Smooth muscle cell (in vitro differentiated cells): ENCODE measurements around the gene BTBD1. TPM values are rescaled to one million over a fixed set of nuclear protein-coding genes. Genes with fewer than 3 reads are reported as not detected.

Experiments
- DNase-seq: peaks from one replicate; lab custom pipeline; 2025; ENCODE audit not compliant: unreplicated experiment; lab: John Stamatoyannopoulos, UW
- H2AFZ ChIP-seq: fragments of 200-600 bp; sonication (generic); 2 replicates; pipeline ENCODE4 v1.6.0; 2016; ENCODE audit warnings: antibody characterized with exemption, low read depth, mild to moderate bottlenecking
- H3F3A ChIP-seq: fragments of 200-600 bp; sonication (generic); 2 replicates; pipeline ENCODE4 v1.6.0; 2017; ENCODE audit warnings: antibody characterized with exemption, low read depth
- H3K27ac ChIP-seq: fragments of 200-600 bp; sonication (generic); 2 replicates; pipeline ENCODE4 v1.5.1; 2016; ENCODE audit warnings: low read depth, mild to moderate bottlenecking
- H3K27me3 ChIP-seq: fragments of 200-600 bp; sonication (generic); 2 replicates; pipeline ENCODE4 v1.6.1; 2016; ENCODE audit warnings: low read depth, mild to moderate bottlenecking
- H3K36me3 ChIP-seq: fragments of 200-600 bp; sonication (generic); 2 replicates; pipeline ENCODE4 v1.5.1; 2016; ENCODE audit warnings: low read depth
- H3K4me1 ChIP-seq: fragments of 200-600 bp; sonication (generic); 2 replicates; pipeline ENCODE4 v1.5.1; 2016; ENCODE audit warnings: low read depth
- H3K4me2 ChIP-seq: fragments of 200-600 bp; sonication (generic); 2 replicates; pipeline ENCODE4 v1.6.0; 2016; ENCODE audit warnings: mild to moderate bottlenecking
- H3K4me3 ChIP-seq: fragments of 200-600 bp; sonication (generic); 2 replicates; pipeline ENCODE4 v1.5.1; 2016; ENCODE audit warnings: mild to moderate bottlenecking
- H3K79me2 ChIP-seq: fragments of 200-600 bp; sonication (generic); 2 replicates; pipeline ENCODE4 v1.6.0; 2016; ENCODE audit warnings: low read depth, mild to moderate bottlenecking
- H3K9ac ChIP-seq: fragments of 200-600 bp; sonication (generic); 2 replicates; pipeline ENCODE4 v1.6.0; 2016; ENCODE audit warnings: low read depth
- H3K9me3 ChIP-seq: fragments of 200-600 bp; sonication (generic); replicated peaks from 2 replicates; pipeline ENCODE4 v1.5.1; 2016; ENCODE audit warnings: low read depth
- H4K20me1 ChIP-seq: fragments of 200-600 bp; sonication (generic); 2 replicates; pipeline ENCODE4 v1.6.0; 2016; ENCODE audit warnings: low read depth
- WGBS: methylation state at CpG from one replicate; pipeline ENCODE4 v1.1.7; 2016; ENCODE audit warnings: low lambda C conversion rate; 5-methylcytosine and 5-hydroxymethylcytosine counted together
- polyA plus RNA-seq: library from polyadenylated mRNA; unstranded; fragments of >200 nt; fragmentation: Nextera tagmentation; extraction: Ambion mirVana; gene quantifications from 2 replicates; pipeline ENCODE4 v1.2.1, GENCODE V29; 2016
- total RNA-seq: library from RNA; depleted of rRNA; stranded (reverse); fragments of >200 nt; gene quantifications from 2 replicates; pipeline ENCODE4 v1.2.3, GENCODE V29; 2014
- TF ChIP-seq, protein P1 (sequence below): fragments of 200-600 bp; sonication (generic); IDR thresholded peaks from 2 replicates; pipeline ENCODE4 v1.5.1; 2017; ENCODE audit warnings: borderline replicate concordance, mild to moderate bottlenecking, antibody characterized with exemption; ENCODE audit not compliant: insufficient read depth, poor library complexity, severe bottlenecking

The BTBD1 gene
- total RNA-seq (75.2 and 84.2 TPM in 2 replicates), polyA plus RNA-seq (39.3 and 43.2 TPM in 2 replicates)

DNA sequence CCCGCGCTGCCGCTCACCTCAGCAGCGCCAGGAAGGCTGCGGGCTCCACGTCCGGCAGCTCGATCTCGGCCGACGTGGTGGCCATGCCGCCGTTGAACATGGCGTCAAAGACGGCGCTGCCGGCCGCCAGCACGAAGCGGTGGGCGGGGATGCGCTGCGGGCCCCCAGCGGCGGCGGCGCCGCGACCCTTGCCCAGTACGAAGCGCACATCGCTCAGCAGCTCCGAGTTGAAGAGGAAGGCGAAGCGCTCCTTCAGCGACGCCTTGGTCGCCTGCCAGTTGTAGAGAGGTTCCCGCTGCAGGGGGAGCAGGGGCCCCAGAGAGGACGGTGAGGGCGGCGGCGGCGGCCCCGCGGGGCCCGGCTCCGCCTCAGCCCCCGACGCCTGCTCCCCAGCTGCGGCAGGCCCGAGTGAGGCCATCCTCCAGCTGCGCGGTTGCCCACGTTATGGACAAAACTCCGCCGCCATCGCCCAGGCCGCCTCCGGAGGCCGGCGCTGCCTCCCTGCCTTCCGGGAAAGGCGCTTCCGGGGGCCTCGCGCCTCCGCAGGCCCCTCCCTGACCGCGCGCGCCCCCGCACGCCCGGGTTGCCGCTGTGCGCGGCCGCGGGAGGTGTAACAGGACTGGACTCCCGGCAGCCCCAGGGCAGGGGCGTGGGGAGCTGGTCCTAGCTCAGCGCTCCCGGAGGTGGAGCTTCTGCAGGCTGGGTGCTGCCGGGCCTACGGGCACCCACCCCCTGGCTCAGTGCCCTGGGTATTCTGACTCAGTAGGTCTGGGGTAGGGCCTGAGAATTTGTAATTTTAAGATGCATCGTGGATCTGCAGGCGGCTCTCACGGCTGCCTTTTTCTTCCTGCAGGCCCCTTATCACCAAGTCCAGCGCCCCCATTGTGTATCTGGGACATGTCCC, at the start of gene BTBD1:
BTBD1 (minus strand) TSS at position 519 of the 904 bp plus-strand sequence; CDS start at position 418, 101 bp downstream.
- TF ChIP-seq, protein P1, sequence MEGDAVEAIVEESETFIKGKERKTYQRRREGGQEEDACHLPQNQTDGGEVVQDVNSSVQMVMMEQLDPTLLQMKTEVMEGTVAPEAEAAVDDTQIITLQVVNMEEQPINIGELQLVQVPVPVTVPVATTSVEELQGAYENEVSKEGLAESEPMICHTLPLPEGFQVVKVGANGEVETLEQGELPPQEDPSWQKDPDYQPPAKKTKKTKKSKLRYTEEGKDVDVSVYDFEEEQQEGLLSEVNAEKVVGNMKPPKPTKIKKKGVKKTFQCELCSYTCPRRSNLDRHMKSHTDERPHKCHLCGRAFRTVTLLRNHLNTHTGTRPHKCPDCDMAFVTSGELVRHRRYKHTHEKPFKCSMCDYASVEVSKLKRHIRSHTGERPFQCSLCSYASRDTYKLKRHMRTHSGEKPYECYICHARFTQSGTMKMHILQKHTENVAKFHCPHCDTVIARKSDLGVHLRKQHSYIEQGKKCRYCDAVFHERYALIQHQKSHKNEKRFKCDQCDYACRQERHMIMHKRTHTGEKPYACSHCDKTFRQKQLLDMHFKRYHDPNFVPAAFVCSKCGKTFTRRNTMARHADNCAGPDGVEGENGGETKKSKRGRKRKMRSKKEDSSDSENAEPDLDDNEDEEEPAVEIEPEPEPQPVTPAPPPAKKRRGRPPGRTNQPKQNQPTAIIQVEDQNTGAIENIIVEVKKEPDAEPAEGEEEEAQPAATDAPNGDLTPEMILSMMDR, result no peak
- peak within 1 kb of the TSS; percentile 56 for H3K27ac ChIP-seq
- H3F3A ChIP-seq, result no peaks in the 10 kb centered on the region
- peak within 1 kb of the TSS; percentile 72 for H3K4me3 ChIP-seq
- H2AFZ ChIP-seq, result peak within 1 kb of the TSS; percentile 89
- peaks cover 43% of the 10 kb centered on the region for H4K20me1 ChIP-seq
- H3K9me3 ChIP-seq, result no peaks in the 10 kb centered on the region
- peaks cover 45% of the 10 kb centered on the region for H3K79me2 ChIP-seq
- DNase-seq, result peak; percentile 65
- peak within 1 kb of the TSS; percentile 86 for H3K9ac ChIP-seq
- no peaks in the 10 kb centered on the region for H3K36me3 ChIP-seq
- peaks cover 32% of the 10 kb centered on the region for H3K4me1 ChIP-seq
- WGBS, result 1% methylated on average over 65 of the region's 90 CpGs
- no peaks in the 10 kb centered on the region for H3K27me3 ChIP-seq
- peak within 1 kb of the TSS; percentile 99 for H3K4me2 ChIP-seq

DNA sequence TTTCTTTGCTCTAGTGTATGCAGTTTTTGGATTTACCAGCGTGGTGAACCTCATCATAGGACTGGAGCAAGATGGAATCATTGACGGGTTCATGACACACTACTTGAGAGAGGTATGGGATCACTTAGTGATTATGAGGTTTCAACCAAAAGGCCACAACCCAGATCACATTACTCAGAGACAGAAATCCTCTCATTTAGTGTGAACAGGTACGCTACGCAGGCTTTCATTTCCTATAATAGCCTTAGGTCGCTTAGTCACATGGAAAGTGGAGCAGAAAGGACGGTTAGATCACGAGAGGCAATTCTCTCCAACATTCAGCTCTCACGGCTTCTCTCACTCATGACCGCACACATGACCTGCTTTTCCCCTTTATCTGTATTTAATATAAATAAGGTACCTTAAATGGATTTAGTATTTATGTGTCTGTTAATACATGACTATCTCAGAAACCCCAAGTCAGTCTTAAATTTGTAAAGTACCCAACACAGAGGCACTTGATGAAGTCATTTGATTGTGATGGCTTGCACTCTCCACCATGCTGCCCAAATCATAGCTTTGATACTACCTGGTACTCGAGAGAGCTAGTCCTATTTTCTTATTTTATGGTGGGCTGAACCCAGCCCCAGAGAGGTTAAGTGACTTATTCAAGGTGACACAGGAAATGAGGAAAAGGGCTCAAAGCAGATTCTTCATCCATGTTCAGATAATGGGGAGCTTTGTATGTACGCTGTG, 48.9 kb upstream of the BTBD1 start:
- Histone ChIP-seq H3K27ac (no peak overlapping the region), H3K27me3 (no peaks in the 10 kb centered on the region), H3K79me2 (no peaks in the 10 kb centered on the region), H4K20me1 (no peaks in the 10 kb centered on the region), H2AFZ (no peak overlapping the region), H3K4me2 (no peak overlapping the region), H3K9me3 (no peaks in the 10 kb centered on the region), H3K4me1 (no peaks in the 10 kb centered on the region), H3K4me3 (no peak overlapping the region), H3F3A (no peaks in the 10 kb centered on the region), H3K36me3 (no peaks in the 10 kb centered on the region), H3K9ac (no peak overlapping the region)
- 89% methylated on average over 11 of the region's 11 CpGs for WGBS
- TF ChIP-seq, protein P1, result no peak
- DNase-seq, result no peak

DNA sequence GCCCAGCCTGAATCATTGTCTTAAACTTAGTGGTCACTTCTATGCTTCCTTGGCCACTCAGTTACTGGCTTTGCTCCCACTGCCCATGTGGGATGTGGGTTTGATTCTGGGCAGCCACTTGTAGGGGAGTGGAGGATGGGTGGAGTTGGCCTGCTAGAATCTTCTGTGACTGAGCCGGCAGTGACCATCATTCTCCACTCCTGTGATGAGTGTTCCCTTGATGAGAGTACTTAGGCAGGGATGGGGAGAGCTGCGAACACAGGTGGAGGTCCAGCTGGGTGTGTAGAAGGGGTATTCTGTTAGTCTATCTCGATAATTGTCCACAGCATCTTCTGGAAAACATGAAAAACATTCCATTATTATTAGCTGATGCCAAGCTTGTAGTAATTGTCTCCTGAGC, 48.4 kb upstream of the BTBD1 start:
- Histone ChIP-seq H3K27ac (no peak overlapping the region), H3K4me3 (no peak overlapping the region), H2AFZ (no peak overlapping the region), H3F3A (no peaks in the 10 kb centered on the region), H3K4me1 (no peaks in the 10 kb centered on the region), H4K20me1 (no peaks in the 10 kb centered on the region), H3K79me2 (no peaks in the 10 kb centered on the region), H3K4me2 (no peak overlapping the region), H3K9me3 (no peaks in the 10 kb centered on the region), H3K27me3 (peaks cover 5% of the 10 kb centered on the region), H3K36me3 (no peaks in the 10 kb centered on the region), H3K9ac (no peak overlapping the region)
- 99% methylated on average over 3 of the region's 3 CpGs for WGBS
- no peak for DNase-seq
- TF ChIP-seq, protein P1, result no peak
